ENCODE data around the gene SORBS2.

DNA sequence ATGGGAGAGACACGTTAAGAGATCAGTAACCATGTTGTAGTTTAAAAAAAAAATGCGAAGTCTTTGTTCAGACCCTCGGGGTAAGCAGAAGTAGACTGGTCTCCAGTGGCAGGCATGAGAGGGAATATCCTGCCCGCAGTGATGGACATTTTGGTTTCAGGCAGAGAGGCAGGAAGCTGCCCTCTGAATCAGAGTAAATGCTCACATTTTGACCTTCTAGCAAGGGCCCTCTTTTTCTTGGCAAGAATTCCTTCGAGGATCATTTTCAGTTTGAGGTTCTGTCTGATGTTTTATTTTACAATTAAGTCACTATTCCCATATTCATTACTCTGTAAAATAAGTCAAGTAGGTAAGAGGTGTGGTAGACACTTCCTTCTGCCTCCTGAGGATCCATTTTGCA is 28.4 kb downstream of the SORBS2 start:
- TF ChIP-seq, protein P1, sequence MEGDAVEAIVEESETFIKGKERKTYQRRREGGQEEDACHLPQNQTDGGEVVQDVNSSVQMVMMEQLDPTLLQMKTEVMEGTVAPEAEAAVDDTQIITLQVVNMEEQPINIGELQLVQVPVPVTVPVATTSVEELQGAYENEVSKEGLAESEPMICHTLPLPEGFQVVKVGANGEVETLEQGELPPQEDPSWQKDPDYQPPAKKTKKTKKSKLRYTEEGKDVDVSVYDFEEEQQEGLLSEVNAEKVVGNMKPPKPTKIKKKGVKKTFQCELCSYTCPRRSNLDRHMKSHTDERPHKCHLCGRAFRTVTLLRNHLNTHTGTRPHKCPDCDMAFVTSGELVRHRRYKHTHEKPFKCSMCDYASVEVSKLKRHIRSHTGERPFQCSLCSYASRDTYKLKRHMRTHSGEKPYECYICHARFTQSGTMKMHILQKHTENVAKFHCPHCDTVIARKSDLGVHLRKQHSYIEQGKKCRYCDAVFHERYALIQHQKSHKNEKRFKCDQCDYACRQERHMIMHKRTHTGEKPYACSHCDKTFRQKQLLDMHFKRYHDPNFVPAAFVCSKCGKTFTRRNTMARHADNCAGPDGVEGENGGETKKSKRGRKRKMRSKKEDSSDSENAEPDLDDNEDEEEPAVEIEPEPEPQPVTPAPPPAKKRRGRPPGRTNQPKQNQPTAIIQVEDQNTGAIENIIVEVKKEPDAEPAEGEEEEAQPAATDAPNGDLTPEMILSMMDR (IDR thresholded peaks at IDR 0.05): no peak
- TF ChIP-seq EP300 (IDR thresholded peaks at IDR 0.05): no peak
- TF ChIP-seq POLR2A (IDR thresholded peaks at IDR 0.05): no peak

All from gastroesophageal sphincter (tissue), 3 donors.